ENCODE data around the gene PREX1.

- TF ChIP-seq, protein P1, sequence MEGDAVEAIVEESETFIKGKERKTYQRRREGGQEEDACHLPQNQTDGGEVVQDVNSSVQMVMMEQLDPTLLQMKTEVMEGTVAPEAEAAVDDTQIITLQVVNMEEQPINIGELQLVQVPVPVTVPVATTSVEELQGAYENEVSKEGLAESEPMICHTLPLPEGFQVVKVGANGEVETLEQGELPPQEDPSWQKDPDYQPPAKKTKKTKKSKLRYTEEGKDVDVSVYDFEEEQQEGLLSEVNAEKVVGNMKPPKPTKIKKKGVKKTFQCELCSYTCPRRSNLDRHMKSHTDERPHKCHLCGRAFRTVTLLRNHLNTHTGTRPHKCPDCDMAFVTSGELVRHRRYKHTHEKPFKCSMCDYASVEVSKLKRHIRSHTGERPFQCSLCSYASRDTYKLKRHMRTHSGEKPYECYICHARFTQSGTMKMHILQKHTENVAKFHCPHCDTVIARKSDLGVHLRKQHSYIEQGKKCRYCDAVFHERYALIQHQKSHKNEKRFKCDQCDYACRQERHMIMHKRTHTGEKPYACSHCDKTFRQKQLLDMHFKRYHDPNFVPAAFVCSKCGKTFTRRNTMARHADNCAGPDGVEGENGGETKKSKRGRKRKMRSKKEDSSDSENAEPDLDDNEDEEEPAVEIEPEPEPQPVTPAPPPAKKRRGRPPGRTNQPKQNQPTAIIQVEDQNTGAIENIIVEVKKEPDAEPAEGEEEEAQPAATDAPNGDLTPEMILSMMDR (IDR thresholded peaks at IDR 0.05), result no peak
- TF ChIP-seq POLR2A (IDR thresholded peaks at IDR 0.05), result no peak
Measured at GRCh38 chr20:48701702-48702101, 126.1 kb downstream of the PREX1 start.

All from ovary (tissue), 3 donors.